22Rv1 (cell line): ENCODE data around the gene RCCD1.

ENCODE experiments used
- ZFX ChIP-seq: fragments of 450-650 bp; IDR thresholded peaks from 2 replicates; pipeline ENCODE4 v1.6.1; 2017; ENCODE audit warnings: antibody characterized with exemption, borderline replicate concordance
- TF ChIP-seq, protein P1 (sequence below): fragments of 450-650 bp; IDR thresholded peaks from 2 replicates; pipeline ENCODE4 v1.5.1; 2017; ENCODE audit warnings: mild to moderate bottlenecking

DNA sequence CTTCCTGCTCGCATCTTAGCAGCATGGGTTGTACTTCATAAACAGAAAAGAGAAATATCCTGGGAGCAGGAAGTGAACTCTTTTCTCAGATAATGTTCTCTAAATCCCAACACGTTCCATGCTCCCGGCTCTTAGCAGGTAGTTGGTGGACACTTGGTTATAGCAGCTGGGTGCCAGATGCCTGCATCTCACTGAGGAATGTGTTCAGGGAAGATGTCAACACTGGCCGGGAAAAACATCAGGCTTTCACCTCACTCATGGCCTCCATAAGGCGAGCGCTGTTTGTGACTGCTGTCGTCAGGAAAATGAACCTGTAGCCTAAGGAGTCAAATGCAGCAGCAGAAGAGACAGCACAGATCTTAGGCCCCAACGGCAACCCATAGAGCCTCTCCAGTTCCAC, 44.1 kb downstream of the RCCD1 start:
- TF ChIP-seq, protein P1, sequence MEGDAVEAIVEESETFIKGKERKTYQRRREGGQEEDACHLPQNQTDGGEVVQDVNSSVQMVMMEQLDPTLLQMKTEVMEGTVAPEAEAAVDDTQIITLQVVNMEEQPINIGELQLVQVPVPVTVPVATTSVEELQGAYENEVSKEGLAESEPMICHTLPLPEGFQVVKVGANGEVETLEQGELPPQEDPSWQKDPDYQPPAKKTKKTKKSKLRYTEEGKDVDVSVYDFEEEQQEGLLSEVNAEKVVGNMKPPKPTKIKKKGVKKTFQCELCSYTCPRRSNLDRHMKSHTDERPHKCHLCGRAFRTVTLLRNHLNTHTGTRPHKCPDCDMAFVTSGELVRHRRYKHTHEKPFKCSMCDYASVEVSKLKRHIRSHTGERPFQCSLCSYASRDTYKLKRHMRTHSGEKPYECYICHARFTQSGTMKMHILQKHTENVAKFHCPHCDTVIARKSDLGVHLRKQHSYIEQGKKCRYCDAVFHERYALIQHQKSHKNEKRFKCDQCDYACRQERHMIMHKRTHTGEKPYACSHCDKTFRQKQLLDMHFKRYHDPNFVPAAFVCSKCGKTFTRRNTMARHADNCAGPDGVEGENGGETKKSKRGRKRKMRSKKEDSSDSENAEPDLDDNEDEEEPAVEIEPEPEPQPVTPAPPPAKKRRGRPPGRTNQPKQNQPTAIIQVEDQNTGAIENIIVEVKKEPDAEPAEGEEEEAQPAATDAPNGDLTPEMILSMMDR: no peak
- no peak for TF ChIP-seq ZFX
